ENCODE data around the gene OPHN1. TPM values are rescaled to one million over a fixed set of nuclear protein-coding genes. Genes with fewer than 3 reads are reported as not detected.

OPHN1 gene
- total and polyA plus RNA-seq, 2 of the 13 experiments (the other 11 are each of a cell fraction or from before 2014, with no cell fraction given), result 1.6 to 1.7 TPM

DNA sequence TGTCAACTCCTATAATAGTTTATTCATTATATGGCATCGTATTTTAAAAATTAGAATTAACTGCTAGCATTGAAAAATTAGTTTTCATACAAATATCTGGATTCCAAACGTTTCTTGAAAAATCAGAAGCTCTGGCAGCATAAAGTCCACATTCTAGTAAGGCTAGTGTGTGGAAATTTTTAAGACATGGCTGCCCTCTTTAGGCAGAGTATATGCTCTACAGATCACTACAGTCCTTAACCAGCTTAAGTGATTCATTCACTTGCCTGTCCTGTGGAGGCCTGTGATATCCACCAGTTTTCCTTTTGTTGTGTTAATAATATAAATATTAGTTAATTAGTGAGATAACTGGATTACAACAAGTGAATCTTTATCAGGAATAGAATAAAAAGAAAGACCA, 287.2 kb downstream of the OPHN1 start:
- ChIA-PET CTCF (ENCODE audit: low intra/inter-chr PET ratio, low total read pairs) (interaction anchor here (1.6 kb wide), 1 partner anchor 127 kb away, joined by 9 read pairs; no protein-coding TSS in a partner anchor), POLR2A (no interaction called here)
- no peak overlapping the region for H3K4me3 ChIP-seq (replicated peaks in 1 of 3; ENCODE audit: insufficient read depth in 1 of 3, low read depth in 2 of 3, low read length in 3 of 3)
- no peak overlapping the region for H3K9ac ChIP-seq (ENCODE audit: insufficient read depth, low read depth, low read length)
- H3K27me3 ChIP-seq (ENCODE audit: control insufficient read depth in 1 of 2, insufficient read depth in 2 of 2, low read length in 2 of 2), result no peaks in the 10 kb centered on the region
- no TSS peak for BruUV-seq (replicated peaks)
- H4K20me1 ChIP-seq (ENCODE audit: insufficient read depth, low read length), result no peaks in the 10 kb centered on the region
- intact Hi-C loops (cut with micrococcal nuclease; ENCODE audit: unreplicated experiment) (loop anchor here (1.0 kb wide), 1 partner anchor 128 kb away; no protein-coding TSS in a partner anchor), in situ Hi-C loops (cut with HindIII; ENCODE audit: extremely low pct_ligation_motif_present, low pct_unique_long_range_greater_than_20kb) (loop anchor here (25.0 kb wide), 1 partner anchor 584 kb away; no protein-coding TSS in a partner anchor)
- no peaks in the 10 kb centered on the region for H3K4me1 ChIP-seq (ENCODE audit: insufficient read depth, low read length)
- 0% methylated on average over 2 of the region's 2 CpGs for WGBS (ENCODE audit: low lambda C conversion rate)
- ATAC-seq (peak; percentile 95), FAIRE-seq (peak; percentile 36), DNase-seq (ENCODE audit: low spot score) (peak; percentile 39)
- H3K36me3 ChIP-seq (replicated peaks in 1 of 2; ENCODE audit: control insufficient read depth in 1 of 2, insufficient read depth in 2 of 2, low read length in 2 of 2), result no peaks in the 10 kb centered on the region
- H3K9me3 ChIP-seq (ENCODE audit: low read length), result no peaks in the 10 kb centered on the region
- H3K27ac ChIP-seq (ENCODE audit: extremely low read length, insufficient read depth, low read length), result no peak overlapping the region
- no peak overlapping the region for H2AFZ ChIP-seq (ENCODE audit: low read length)
- no peaks in the 10 kb centered on the region for H3K79me2 ChIP-seq (ENCODE audit: insufficient read depth, low read length)
- TF ChIP-seq, protein P1, sequence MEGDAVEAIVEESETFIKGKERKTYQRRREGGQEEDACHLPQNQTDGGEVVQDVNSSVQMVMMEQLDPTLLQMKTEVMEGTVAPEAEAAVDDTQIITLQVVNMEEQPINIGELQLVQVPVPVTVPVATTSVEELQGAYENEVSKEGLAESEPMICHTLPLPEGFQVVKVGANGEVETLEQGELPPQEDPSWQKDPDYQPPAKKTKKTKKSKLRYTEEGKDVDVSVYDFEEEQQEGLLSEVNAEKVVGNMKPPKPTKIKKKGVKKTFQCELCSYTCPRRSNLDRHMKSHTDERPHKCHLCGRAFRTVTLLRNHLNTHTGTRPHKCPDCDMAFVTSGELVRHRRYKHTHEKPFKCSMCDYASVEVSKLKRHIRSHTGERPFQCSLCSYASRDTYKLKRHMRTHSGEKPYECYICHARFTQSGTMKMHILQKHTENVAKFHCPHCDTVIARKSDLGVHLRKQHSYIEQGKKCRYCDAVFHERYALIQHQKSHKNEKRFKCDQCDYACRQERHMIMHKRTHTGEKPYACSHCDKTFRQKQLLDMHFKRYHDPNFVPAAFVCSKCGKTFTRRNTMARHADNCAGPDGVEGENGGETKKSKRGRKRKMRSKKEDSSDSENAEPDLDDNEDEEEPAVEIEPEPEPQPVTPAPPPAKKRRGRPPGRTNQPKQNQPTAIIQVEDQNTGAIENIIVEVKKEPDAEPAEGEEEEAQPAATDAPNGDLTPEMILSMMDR (CRISPR knock-in tag; IDR thresholded peaks at IDR 0.05), result peak; percentile 58
- TF ChIP-seq ZNF496 (CRISPR knock-in tag; IDR thresholded peaks at IDR 0.05; ENCODE audit: insufficient replicate concordance) (no peak), SALL1 (CRISPR knock-in tag; IDR thresholded peaks at IDR 0.05) (no peak), ZSCAN9 (CRISPR knock-in tag; IDR thresholded peaks at IDR 0.05; ENCODE audit: borderline replicate concordance) (no peak), STAG1 (CRISPR knock-in tag; IDR thresholded peaks at IDR 0.05) (peak; percentile 59)
- no peak overlapping the region for H3K4me2 ChIP-seq (ENCODE audit: low read depth, low read length)

DNA sequence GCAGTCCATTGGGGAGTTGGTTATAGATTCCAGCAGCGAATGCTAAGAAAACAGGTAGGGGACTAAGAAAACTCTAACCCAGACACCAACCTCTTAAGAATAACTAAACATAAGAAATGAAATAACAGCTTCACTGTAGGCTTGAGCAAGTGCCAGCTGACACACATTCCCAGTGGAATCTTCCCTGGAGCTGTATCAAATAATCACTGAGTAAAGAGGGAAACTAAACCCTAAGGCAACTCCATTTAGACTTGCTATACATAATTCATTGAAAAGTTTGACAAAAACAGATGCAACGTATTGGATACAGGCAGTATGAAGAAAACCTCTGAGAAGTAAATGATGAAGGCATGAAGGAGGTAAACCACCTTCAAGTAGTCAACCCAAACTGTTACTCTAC, 293.5 kb downstream of the OPHN1 start:
- FAIRE-seq (no peak), DNase-seq (ENCODE audit: low spot score) (no peak), ATAC-seq (no peak)
- Histone ChIP-seq H3K27ac (ENCODE audit: extremely low read length, insufficient read depth, low read length) (no peak overlapping the region), H3K27me3 (ENCODE audit: control insufficient read depth in 1 of 2, insufficient read depth in 2 of 2, low read length in 2 of 2) (no peaks in the 10 kb centered on the region), H3K4me1 (ENCODE audit: insufficient read depth, low read length) (no peaks in the 10 kb centered on the region), H3K9me3 (ENCODE audit: low read length) (no peaks in the 10 kb centered on the region), H3K36me3 (replicated peaks in 1 of 2; ENCODE audit: control insufficient read depth in 1 of 2, insufficient read depth in 2 of 2, low read length in 2 of 2) (no peaks in the 10 kb centered on the region), H3K4me3 (replicated peaks in 1 of 3; ENCODE audit: insufficient read depth in 1 of 3, low read depth in 2 of 3, low read length in 3 of 3) (no peak overlapping the region), H3K79me2 (ENCODE audit: insufficient read depth, low read length) (no peaks in the 10 kb centered on the region), H4K20me1 (ENCODE audit: insufficient read depth, low read length) (no peaks in the 10 kb centered on the region), H3K9ac (ENCODE audit: insufficient read depth, low read depth, low read length) (no peak overlapping the region), H3K4me2 (ENCODE audit: low read depth, low read length) (no peak overlapping the region), H2AFZ (ENCODE audit: low read length) (no peak overlapping the region)
- ChIA-PET CTCF (ENCODE audit: low intra/inter-chr PET ratio, low total read pairs) (no interaction called here), POLR2A (no interaction called here)
- WGBS (ENCODE audit: low lambda C conversion rate), result 86% methylated on average over 2 of the region's 2 CpGs
- intact Hi-C loops (cut with micrococcal nuclease; ENCODE audit: unreplicated experiment) (no loop called here), in situ Hi-C loops (cut with HindIII; ENCODE audit: extremely low pct_ligation_motif_present, low pct_unique_long_range_greater_than_20kb) (loop anchor here (25.0 kb wide), 1 partner anchor 577 kb away; no protein-coding TSS in a partner anchor)
- TF ChIP-seq ZNF790 (CRISPR knock-in tag; IDR thresholded peaks at IDR 0.05; ENCODE audit: borderline replicate concordance), result no peak
- no TSS peak for BruUV-seq (replicated peaks)

Data from HepG2 (cell line).